ENCODE measurements around the gene PHF5A.

PHF5A gene, protein sequence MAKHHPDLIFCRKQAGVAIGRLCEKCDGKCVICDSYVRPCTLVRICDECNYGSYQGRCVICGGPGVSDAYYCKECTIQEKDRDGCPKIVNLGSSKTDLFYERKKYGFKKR

DNA sequence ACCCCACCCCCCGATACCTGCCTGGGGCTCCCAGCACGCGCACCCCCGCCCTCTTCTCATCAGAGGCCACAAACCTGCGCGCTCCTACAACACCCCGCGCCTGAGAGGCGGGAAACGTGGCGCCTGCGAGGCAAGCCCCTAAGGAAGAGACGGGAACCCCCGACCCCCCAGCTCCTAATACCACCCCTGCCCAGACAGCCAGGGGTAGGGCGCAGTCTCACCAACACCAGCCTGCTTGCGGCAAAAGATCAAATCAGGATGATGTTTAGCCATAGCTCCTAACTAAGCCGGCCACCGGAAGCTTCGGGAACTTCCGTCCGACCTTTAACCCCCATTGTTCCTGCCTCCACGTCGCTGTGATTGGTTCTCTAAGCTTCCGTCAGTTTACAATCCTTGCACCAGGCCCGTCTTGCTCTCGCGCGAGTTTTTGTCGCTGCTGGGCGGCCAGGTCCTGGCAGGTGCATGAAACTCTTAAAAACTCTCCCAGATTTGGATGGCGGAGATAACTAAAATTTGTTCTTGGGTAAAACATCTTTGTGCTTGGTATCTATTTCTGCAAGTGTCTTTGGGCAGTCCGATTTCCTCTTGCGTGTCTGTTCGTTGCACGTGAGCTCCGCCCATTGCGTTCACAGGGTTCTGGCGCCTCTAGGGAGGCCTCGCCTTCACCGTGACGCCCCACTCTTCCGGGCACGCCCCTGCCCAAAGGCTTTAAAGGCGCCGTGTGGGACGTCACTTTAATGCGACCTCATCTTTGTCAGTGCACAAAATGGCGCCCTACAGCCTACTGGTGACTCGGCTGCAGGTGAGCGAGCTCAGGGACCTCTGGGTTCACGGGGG, at the start of gene PHF5A, which contains the start of gene ACO2:
Gene PHF5A (minus strand): TSS at position 312 of the 837 bp plus-strand sequence. CDS start 39 bp downstream, at position 273.
Gene ACO2 (plus strand): TSS at position 737 of the 837 bp plus-strand sequence. CDS start 30 bp downstream, at position 767.
- DNase-seq (ENCODE audit: low read depth): peak; percentile 97

DNA sequence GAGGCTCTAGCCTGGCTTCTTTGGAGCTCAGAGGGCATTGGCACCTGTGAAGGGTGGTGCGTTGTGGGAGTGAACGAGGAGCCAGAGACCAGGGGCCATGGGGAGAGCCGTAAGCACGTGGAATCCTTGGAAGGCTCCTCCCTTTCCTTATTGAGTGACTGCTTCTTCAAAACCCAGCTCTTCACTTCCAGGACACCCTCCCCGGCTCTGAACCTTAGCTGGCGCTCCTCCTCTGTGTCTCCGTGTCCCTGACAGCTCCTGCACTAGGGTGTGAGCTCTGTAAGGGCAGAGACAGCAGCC, 49.5 kb upstream of the PHF5A start:
- DNase-seq (ENCODE audit: low read depth): no peak

DNA sequence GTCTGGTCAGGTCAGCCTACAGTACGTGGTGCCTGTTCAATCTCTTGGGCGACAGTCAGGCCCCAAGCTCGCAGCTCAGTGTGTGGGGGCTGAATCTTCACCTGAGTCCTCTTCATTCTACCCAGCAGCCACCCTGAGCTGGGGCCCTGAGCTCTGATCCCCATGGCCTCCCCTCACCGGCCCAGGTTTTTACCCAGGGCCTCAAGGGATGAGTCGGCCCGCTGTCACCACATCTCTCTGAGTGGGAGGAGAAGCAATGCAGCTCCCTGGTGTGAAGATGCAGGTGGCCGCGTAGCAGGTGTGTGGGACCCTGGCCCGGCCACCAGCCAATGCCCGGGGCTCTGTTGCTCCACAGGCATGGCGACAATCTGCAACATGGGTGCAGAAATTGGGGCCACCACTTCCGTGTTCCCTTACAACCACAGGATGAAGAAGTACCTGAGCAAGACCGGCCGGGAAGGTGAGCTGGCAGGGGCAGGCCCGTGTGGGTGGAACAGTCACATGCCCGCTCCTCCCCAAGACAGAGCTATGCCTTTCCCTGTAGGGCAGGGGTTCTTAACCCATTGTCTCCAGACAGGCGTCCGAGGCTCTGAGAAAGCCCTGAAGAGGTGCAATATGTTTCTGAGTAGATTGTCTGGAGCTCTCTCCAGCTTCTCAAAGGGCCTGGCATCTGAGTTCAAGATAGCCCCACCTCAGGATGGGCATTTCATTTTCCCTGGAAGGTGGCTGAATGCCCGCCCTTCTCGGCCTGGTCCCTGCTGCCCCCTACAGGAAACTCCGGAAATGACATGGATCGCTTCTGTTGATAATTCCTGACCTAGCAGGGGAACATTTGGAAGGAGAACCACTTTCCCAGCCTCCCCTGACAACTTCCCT, 48.9 kb upstream of the PHF5A start:
- no peak for DNase-seq (ENCODE audit: low read depth)

DNA sequence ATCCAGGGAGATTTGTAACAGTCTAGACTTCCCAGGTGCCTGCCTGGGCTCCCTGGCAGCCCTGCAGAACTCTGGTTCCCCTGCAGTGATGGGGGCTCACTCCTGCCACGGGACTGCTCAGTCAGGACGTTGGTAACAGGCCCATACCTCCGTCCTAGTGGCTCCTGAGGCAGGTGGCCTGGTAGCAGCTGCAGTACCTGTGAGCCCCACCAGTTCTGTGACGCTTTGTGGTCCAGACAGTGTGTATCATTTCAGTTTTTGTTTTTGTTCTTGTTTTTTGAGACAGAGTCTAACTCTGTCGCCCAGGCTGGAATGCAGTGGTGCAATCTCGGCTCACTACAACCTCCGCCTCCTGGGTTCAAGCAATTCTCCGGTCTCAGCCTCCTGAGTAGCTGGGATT, 48.0 kb upstream of the PHF5A start:
- DNase-seq (ENCODE audit: low read depth): no peak

DNA sequence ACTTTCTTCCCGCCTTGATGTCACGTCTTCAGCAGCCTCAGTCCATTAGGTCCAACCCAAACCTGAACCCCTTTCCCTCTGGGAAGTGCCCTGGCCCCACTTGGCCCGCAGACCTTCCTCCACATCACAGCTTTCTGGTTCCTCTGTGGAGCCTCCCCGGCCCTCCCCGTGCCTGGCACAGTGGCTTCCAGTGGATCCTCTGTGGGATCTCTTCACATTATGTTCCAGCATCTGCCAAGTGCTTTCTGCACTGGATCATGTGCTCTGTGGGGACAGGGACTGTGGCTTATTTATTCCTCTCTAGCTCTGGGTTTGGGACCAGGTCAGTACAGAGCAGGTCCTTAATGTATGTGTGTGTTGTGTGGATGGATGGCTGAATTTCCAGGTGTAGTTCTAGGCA, 44.9 kb upstream of the PHF5A start:
- DNase-seq (ENCODE audit: low read depth): no peak

DNA sequence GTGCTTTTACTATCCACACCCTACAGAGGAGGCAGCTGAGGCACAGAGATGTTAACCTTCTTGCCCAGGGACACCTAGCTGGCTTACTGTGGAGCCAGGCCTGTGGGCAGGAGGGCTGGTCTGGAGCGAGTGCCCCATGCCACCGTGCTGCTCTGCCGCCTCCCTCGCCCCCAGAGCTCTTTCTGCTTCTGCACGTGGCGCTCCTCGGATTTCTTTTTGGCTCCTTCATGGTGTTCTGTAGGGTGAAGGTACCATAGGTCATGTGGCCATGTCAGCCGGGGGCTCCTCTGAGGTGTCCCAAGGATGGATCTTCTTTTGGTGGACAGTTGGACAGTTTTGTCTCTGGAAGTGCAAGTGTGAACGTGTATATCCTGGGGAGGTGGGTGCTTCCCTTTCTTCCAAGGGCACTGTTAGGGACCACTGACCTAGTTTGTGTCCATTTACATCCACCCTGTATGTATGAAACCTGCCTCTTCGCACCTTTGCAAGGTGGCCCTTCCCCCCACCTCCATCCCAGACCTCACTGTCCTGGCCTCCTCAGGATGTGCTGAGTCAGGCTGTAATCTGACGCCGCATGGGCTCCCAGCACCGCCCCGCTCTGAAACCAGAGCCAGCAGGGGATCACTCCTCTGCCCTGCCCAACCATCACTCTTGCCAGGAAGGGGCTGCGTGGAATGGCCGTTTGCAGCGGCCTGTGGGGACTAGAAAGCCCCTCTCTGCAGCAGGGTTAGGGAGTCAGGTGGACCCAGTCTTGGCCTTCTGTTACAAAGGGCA, 44.1 kb upstream of the PHF5A start:
- peak; percentile 31 for DNase-seq (ENCODE audit: low read depth)

DNA sequence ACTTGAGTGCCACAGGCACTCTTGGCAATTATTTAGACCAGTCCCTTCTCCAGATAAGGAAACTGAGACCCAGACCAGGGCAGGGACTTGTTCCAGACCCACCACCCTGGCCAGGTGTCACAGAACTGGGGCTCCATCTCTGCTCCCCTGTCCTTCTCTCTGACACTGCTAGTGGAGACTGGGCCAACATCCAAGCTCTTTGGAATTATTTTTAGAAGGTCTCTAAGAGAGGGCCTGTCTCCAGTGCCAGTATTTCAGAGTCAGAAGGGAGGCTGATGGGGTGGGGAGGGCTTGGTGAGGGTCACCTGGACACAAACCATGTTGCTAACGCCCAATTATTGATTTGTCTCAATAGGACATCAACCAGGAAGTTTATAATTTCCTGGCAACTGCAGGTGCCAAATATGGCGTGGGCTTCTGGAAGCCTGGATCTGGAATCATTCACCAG, 43.1 kb upstream of the PHF5A start:
- no peak for DNase-seq (ENCODE audit: low read depth)

DNA sequence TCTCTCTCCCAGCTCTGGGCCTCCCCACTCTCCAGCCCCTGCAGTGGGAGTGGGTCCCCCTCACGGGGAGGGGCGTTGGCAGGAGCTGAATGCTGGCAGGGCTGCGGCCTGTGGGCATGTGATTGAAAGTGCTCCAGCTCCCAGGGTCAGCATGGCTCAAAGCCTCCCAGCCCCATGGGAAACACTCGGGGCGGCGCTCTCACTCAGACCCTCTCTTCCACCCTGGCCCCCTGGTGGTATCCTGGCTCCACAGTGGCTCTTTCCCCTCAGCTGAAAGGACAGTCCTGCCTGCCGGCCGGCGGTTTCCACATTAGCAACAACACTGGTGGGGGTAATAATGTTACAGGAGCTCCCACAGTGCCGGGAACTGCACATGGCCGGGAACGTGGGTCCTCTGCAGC, 40.3 kb upstream of the PHF5A start:
- DNase-seq (ENCODE audit: low read depth): no peak

DNA sequence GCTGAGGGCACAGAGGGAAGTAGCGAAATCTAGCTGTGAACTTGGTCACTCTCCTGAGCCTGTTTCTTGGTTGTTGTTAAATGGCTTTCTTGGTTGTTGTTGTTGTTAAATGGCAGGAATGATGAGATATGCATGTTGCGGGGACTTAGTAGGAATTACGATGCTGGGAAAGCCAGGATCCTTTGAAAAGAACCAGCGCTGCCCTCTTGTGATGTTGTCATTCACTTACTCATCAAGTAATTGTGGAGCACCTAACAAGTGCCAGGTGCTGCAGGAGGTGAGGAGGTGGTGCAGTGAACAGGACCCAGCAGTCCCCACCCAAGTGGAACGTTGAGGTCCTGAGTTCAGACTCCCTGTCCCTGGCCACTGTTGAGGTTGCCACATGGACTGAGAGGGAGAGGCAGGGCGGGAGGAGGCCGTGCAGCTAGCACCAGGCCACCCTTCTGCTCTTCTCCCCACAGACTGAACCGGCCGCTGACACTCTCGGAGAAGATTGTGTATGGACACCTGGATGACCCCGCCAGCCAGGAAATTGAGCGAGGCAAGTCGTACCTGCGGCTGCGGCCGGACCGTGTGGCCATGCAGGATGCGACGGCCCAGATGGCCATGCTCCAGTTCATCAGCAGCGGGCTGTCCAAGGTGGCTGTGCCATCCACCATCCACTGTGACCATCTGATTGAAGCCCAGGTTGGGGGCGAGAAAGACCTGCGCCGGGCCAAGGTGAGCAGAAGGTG, 39.0 kb upstream of the PHF5A start:
- no peak for DNase-seq (ENCODE audit: low read depth)

DNA sequence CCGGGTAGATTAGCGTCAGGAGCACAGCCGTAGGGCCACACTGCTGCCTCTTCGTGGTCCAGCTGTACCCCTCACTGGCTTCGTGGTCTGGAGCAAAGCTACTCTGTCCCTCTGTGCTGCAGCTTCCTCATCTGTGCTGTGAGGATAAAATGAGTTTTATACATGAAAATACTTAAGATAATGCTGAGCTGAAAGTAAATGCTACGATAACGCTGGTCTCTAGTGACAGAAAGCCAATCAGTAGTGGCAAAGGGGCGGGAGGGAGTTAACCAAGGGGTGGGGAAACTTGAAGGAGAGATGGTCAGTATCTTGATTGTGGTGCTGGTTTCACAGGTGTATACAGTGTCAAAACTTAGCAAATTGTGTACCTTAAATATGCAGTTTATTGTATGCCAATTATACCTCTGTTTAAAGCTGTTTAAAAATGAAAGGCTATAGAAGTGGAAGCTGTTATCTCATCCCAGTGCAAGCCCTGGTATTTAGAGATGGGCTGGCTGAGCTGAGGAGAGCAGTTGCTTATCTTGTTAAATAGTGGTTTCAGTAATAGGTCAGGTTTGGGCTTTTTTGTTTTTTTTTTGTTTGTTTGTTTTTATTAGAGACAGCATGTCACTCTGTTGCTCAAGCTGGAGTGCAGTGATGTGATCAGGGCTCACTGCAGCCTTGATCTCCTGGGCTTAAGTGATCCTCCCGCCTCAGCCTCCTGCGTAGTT, 37.2 kb upstream of the PHF5A start:
- no peak for DNase-seq (ENCODE audit: low read depth)

DNA sequence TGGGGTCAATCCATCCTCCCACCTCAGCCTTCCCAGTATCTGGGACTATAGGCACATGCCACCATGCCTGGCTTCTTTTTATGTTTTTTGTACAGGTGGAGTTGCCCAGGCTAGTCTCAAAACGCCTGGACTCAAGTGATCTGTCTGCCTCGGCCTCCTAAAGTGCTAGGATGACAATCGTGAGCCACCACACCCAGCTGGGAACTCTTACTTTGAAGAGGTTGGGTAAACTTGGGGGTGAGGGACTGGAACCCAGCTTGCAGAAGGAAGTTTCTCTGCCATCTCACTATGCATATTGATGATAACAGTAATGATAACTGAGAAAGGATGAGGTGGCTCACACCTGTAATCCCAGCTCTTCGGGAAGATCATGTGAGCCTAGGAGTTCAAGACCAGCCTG, 36.3 kb upstream of the PHF5A start:
- no peak for DNase-seq (ENCODE audit: low read depth)

DNA sequence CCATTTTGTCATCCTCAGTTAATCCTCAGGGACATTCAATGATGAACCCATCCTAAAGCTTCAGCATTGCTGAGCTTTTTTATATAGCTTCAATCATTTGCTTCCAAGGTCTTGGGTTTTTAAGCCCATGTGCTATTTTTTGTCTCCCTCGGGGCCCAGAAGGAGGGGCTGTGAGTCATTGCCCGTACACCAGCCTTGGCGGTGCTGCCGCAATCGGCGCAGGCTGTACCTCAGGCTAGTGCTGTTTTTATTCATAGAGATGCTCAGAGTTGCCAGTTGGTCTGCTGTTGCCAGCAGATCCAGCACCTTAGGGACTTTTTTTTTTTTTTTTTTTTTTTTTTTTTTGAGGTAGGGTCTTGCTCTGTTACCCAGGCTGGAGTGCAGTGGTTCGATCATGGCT, 35.9 kb upstream of the PHF5A start:
- DNase-seq (ENCODE audit: low read depth): no peak

DNA sequence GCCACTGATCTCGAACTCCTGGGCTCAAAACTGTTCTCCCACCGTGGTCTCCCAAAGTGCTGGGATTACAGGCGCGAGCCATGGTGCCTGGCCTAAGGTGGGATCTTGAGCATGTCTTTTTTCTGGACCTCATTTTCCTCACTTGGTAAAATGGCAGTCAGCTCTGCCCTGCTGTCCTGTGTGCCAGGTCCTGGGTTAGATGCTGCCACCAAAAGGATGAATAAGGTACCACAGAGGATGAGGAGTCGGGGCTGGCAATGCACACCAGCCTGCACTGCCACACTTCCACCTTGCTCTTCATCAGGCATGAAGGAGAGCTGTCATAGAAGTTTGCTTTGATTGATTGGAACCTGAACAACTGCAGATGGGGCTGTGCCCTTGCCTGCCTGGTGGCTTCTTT, 32.7 kb upstream of the PHF5A start:
- DNase-seq (ENCODE audit: low read depth): no peak

DNA sequence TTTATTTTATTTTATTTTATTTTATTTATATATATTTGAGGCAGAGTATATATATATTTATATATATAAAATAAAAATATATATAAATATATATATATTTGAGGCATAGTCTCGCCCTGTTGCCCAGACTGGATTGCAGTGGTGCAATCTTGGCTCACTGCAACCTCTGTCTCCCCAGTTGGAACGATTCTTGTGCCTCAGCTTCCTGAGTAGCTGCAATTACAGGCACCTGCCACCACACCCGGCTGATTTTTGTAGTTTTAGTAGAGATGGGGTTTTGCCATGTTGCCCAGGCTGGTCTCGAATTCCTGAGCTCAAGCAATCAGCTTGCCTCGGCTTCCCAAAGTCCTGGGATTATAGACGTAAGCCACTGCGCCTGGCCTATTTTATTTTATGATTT, 31.8 kb upstream of the PHF5A start:
- DNase-seq (ENCODE audit: low read depth): no peak

DNA sequence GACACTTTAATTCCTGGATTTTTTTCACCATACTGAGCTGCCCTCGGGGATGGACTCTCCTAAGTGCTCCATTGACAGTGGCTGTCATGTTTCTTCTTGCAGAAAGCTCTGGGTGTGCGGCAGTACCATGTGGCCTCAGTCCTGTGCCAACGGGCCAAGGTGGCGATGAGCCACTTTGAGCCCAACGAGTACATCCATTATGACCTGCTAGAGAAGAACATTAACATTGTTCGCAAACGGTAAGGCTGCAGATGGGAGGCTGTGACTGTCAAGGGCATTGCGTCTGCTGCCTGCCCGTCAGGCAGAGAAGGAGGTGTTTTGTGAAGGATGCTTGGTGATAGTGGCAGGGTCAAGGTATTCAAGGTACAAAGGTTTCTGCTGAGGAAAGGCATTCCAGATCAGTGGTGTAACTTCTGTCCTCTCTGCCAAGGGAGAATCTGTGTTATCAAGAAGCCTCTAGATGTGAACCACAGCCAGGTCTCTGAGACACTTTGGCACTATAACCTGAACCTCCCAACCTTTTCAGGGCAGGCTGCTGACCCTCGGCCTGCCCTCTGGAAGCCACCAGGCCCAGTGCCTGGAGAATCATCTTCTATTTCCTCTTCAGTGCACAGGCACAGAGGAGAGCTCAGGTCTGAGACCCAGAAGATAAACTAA, 31.3 kb upstream of the PHF5A start:
- DNase-seq (ENCODE audit: low read depth): no peak

DNA sequence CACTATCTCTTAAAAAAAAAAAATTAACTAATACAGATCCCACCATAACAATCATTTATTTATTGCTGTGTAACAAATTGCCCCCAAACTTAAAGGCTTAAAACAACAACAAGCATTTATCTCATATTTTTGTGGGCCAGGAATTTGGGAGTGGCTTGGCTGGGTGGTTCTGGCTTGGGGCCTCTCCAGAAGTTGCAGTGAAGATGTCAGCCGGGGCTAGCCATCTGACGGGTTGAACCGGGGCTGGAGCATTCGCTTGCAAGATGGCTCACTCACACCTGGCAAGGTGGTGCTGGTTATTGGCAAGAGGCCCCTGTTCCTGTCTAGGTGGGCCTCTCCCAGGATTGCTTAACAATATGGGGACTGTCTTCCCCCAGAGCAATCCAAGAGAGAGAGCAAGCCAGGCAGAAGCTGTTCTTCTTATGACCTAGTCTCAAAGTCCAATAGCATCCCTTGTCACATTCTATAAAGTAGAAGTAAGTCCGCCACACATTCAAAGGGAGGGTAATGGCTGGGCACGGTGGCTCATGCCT, 29.9 kb upstream of the PHF5A start:
- DNase-seq (ENCODE audit: low read depth): no peak

DNA sequence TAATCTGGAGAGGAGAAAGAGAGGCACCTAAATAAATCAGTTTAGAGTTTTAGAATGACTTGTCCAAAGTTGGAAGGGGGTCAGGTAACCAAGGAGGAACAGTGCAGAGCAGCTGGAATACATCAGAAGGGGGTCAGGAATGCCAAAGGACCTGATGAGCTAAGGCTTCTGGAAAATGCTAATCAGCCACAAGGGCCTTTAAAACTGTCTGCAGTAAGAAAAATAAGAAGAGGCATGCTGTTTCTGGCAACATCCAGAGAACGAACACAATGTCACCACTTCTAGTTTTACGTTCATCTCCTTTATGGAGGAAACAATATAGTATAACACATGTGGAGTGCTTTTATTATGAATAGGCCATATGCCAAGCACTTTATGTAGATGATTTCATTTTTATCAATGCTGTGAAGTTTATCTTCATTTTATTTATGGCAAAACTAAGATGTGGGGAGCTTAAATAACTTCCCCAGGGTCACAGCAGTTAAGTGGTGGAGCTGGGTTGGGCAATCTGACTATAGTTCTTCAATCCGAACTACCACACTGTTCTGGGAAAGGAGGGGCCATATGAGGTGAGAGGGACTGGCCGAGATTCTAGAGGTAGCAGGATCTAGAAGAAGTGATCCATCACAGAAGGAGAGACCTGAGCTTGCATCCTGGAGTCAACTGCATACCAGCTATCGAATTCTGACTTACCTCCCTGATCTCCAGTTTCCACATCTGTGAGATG, 23.0 kb upstream of the PHF5A start:
- DNase-seq (ENCODE audit: low read depth): no peak

DNA sequence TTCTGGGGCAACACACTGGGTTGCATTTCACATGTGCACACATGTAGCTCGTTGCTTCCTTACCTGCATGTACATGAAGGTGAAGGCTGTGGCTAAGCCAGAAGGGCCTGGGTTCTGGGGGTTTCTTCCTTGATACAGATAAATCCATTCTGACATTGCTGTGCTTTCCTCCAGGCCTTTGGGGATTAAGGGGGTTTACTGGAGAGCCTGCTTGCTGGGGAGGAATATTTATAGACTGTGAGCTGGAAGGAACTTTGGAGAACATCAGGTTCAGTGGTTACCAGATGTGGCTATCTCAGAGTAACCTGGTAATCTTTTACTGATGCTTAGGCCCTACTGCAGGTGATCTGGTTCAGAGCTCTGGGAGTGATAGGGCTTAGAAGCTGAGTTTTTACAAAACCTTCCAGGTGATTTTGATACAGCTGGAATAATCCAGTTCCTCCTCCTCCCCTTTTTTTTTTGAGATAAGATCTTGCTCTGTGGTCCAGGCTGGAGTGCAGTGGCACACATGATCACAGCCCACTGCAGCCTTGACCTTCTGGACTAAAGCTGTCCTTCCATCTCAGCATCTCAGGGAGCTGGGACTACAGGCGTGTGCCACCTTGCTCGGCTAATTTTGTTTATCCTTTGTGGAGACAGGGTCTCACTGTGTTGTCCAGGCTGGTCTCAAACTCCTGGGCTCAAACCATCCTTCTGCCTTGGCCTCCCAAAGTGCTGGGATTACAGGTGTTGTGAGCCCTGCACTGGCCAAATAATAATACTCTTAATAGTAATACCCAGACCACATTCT, 20.3 kb upstream of the PHF5A start:
- no peak for DNase-seq (ENCODE audit: low read depth)
